ENCODE data around the gene CDK17.

The CDK17 gene

DNA sequence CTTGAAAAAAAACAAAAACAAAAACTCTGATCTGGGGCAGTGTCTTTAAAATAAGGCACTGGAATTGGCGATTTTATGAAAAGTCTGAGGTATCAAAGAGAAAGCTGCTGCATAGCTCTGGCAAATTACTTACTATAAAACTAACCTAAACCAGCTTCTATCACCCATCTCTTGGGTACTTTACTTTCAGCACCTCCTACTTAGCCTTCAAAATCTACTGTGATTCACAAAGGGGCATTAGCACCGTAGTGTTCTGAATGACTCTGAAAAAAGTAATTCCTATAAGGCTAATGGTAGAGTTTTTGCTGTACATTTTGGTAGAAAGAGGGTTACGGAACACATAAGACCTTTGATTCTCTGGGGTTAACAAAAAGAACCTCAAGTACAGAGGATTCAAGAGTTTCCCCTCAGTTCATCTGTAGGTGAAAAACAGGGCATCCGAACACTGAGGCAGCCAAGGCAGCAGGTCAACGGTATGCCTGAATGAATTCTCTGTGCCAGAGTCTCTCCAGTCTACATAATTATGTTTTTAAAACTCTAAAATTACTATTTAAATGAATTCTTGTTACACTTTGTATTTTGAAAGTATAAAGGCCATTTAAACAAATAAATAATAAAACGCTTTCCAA lies 104.6 kb downstream of the CDK17 start:
- no peak for DNase-seq
- Mint-ChIP-seq H3K4me3 (no peak overlapping the region), H3K9me3 (no peaks in the 10 kb centered on the region), H3K27ac (no peak overlapping the region), H3K4me1 (no peaks in the 10 kb centered on the region), H3K36me3 (peaks cover 11 to 28% of the 10 kb centered on the region in 2 donors), H3K27me3 (no peaks in the 10 kb centered on the region)
- ATAC-seq (replicated peaks): no peak

DNA sequence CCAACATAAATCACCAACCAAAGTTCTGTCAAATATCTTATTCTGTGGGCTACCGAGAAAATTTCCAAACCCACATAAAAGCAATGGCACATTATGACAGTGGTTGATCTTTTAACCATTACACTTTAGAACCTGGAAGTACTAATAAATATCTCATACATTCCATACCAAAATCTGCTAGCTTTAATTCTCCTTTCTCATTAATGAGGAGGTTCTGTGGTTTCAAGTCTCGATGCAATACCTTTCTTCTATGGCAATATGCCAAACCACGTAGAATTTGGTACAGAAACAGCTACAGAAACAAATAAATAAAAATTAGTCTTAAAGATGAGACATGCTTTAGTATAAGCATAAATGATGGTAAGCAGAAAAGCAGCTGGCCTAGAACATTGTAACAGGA lies 105.4 kb downstream of the CDK17 start:
- H3K27ac Mint-ChIP-seq: no peak overlapping the region
- H3K4me3 Mint-ChIP-seq: no peak overlapping the region
- no peaks in the 10 kb centered on the region for H3K27me3 Mint-ChIP-seq
- DNase-seq: no peak
- no peak for ATAC-seq (replicated peaks)
- H3K36me3 Mint-ChIP-seq: peaks cover 11 to 26% of the 10 kb centered on the region in 2 donors
- H3K9me3 Mint-ChIP-seq: no peaks in the 10 kb centered on the region
- H3K4me1 Mint-ChIP-seq: no peaks in the 10 kb centered on the region

DNA sequence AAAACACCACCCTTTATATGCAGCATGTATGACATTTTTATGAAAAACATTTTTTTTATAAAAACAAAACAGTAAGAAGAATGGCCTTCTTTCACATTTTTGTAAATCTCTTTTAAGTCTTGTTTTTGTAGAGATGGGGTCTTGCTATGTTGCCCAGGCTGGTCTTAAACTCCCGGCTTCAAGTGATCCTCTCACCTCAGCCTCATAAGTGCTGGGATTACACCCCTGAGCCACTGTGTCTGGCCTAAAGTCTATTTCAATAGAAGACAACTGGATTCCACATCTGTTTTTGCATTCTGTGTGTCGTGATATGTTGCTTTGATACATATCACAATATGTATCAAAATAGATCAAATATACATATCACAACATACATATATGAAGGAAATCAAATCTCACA lies 107.1 kb downstream of the CDK17 start:
- Mint-ChIP-seq H3K9me3 (no peaks in the 10 kb centered on the region), H3K27me3 (no peaks in the 10 kb centered on the region), H3K4me3 (no peak overlapping the region), H3K36me3 (peaks cover 10 to 31% of the 10 kb centered on the region in 2 donors), H3K27ac (no peak overlapping the region), H3K4me1 (peaks cover 0 to 2% of the 10 kb centered on the region in 2 donors)
- ATAC-seq (replicated peaks) (no peak), DNase-seq (no peak)

DNA sequence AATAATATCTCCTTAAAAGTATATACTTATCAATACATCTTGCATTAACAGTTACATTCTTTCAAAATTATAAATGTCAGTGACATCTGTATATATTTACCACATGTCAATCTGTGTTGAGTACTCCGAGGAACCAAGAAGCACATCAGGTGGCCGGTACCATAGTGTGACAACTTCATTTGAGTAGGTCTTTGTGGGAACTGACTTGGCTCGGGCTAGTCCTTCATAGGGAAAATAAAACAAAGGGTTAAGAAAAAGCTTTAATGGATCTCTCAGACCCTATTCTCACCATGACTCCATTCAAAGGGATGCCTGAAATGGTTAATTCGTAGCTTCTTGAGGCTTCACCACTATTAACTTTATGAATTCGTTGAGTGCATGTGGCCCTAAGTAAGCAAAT lies 111.2 kb downstream of the CDK17 start:
- peaks cover 12 to 46% of the 10 kb centered on the region in 2 donors for H3K36me3 Mint-ChIP-seq
- ATAC-seq (replicated peaks) (no peak), DNase-seq (no peak)
- H3K9me3 Mint-ChIP-seq: no peaks in the 10 kb centered on the region
- H3K27me3 Mint-ChIP-seq: no peaks in the 10 kb centered on the region
- no peak overlapping the region for H3K27ac Mint-ChIP-seq
- no peak overlapping the region for H3K4me3 Mint-ChIP-seq
- H3K4me1 Mint-ChIP-seq: peaks cover 0 to 2% of the 10 kb centered on the region in 2 donors

DNA sequence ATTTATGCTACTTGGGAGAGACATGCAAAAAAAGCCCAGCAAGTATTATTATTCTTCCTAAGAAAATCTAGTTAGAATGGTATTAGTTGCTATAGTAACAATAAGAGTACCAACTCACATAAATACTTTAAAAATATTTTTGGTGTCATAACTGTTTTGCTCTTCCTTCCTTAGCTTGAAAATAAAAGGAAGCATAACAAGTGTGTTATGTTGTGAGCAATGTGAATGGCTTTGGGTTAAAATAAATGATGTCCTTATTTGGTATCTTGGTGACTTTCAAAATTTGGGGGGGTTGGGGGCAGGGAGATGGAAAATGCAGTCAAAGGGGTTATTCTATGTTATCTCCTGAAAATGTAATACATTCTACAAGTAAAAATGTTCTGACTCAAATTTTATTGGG lies 115.1 kb downstream of the CDK17 start:
- DNase-seq (no peak), ATAC-seq (replicated peaks) (no peak)
- Mint-ChIP-seq H3K9me3 (no peaks in the 10 kb centered on the region), H3K27me3 (no peaks in the 10 kb centered on the region), H3K4me1 (peaks cover 0 to 2% of the 10 kb centered on the region in 2 donors), H3K36me3 (peaks cover 20 to 41% of the 10 kb centered on the region in 2 donors), H3K27ac (no peak overlapping the region), H3K4me3 (no peak overlapping the region)

DNA sequence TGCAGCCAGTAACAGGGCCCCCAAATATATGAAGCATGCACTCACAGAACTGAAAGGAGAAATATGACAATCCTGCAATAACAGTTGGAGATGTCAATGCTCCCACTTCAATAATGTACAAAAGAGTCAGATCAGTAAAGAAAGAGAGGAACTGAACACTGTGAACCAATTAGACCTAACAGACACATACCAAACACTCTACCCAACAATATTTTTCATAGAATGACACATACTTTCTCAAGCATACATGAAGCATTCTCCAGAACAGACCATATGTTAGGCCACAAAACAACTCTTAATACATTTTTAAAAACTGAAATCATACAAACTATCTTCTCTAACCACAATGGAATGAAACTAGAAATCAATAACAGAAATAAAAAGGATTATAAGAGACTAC lies 125.9 kb downstream of the CDK17 start:
- Mint-ChIP-seq H3K9me3 (no peaks in the 10 kb centered on the region), H3K27ac (no peak overlapping the region), H3K27me3 (no peaks in the 10 kb centered on the region), H3K4me1 (peaks cover 14 to 20% of the 10 kb centered on the region in 2 donors), H3K36me3 (peaks cover 30 to 56% of the 10 kb centered on the region in 2 donors), H3K4me3 (no peak overlapping the region)
- peak; percentile 60 to 73 for ATAC-seq (replicated peaks)
- no peak for DNase-seq

DNA sequence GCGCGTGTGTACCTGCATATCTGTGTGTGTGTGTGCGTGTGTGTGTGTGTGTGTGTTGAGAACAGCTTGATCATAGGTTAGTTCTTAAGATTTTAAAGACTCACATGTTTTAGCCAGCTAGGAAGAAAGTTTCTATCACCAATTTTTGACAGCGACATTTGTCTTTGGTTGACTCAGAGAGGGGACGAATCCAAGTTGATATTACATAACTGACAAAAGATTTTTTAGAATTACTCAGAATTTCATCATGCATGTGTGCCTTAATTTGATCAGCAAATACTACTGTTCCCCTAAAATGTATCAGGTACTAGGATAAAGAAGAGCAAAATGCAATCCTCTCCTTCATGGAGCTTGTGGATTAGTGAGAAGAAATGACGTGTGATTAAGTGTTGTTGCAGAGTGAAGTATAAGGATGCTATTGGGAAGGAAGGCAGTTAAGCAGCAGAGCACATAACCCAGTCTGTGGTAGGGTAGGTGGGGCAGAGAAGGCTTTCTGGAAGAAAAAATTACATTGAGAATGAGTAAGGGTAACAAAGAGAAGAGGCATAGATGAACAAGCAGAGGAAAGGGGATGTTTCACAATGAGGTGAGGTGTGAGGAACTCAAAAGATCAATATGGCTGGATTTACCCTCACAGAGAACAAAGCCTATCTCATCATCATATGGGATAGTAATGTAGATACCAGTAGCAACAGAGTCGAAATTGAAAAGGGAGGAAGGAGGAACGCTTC lies 128.6 kb downstream of the CDK17 start:
- Mint-ChIP-seq H3K27me3 (no peaks in the 10 kb centered on the region), H3K9me3 (no peaks in the 10 kb centered on the region), H3K4me1 (peaks cover 14 to 20% of the 10 kb centered on the region in 2 donors), H3K4me3 (no peak overlapping the region), H3K27ac (no peak overlapping the region), H3K36me3 (peaks cover 20 to 48% of the 10 kb centered on the region in 2 donors)
- no peak for DNase-seq
- ATAC-seq (replicated peaks): no peak

DNA sequence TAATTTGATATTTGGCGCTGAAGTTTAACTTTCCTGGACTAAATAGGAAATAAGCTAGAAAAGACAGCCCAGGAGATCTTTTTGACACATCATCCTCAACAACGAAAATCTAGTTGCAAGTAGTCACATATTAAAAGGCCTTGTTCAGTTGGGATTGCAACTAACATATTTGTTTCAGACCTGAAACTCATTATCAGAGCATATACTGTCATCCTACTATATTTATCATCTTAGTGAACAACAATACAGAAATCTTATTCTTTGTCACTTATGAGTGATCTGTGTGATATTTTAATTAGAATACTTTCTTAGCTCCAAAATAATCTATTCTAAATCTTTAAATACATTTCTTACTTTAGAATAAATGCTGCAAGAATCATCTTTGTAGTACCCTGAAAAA lies 134.0 kb downstream of the CDK17 start:
- Mint-ChIP-seq H3K27me3 (no peaks in the 10 kb centered on the region), H3K27ac (no peak overlapping the region), H3K9me3 (no peaks in the 10 kb centered on the region), H3K36me3 (peaks cover 20 to 44% of the 10 kb centered on the region in 2 donors), H3K4me1 (peaks cover 6 to 7% of the 10 kb centered on the region in 2 donors), H3K4me3 (no peak overlapping the region)
- DNase-seq (no peak), ATAC-seq (replicated peaks) (no peak)

DNA sequence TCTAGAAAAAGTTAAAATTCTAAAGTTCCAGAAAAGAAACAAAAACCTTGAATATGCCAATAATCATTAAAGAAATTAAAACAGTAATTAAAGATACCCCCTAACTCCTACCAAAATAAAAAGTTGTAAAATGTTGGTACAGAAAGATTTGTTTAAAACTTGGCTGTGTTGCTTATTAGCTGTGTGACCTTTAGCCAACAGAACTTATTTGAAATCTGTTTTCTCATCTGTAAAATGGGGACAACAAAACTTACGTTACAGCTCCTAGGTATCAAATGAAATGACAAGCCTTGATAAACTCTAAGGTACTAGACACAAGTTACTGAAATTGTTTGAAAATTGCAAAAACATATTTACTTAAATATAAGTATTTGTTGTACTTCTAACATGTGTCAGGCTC lies 134.4 kb downstream of the CDK17 start:
- ATAC-seq (replicated peaks): no peak
- Mint-ChIP-seq H3K36me3 (peaks cover 24 to 48% of the 10 kb centered on the region in 2 donors), H3K9me3 (no peaks in the 10 kb centered on the region), H3K27me3 (no peaks in the 10 kb centered on the region), H3K27ac (no peak overlapping the region), H3K4me3 (no peak overlapping the region), H3K4me1 (peaks cover 6 to 7% of the 10 kb centered on the region in 2 donors)
- DNase-seq: no peak

DNA sequence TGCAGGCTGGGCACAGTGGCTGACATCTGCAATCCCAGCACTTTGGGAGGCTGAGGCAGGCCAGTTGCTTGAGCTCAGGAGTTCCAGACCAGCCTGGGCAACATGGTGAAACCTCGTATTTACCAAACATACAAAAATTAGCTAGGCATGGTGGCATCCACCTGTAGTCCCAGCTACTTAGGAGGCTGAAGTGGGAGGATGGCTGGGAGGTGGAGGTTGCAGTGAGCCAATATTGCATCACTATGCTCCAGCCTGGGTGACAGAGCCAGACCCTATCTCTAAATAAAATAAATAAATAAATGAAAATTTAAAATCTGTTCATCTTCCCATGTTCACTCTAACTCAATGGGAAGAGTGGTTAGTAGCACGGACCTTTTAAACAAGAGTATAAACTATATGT lies 134.8 kb downstream of the CDK17 start:
- Mint-ChIP-seq H3K27ac (peak overlapping the region; percentile 48), H3K4me1 (peaks cover 7 to 8% of the 10 kb centered on the region in 2 donors), H3K9me3 (no peaks in the 10 kb centered on the region), H3K4me3 (no peak overlapping the region), H3K27me3 (no peaks in the 10 kb centered on the region), H3K36me3 (peaks cover 29 to 51% of the 10 kb centered on the region in 2 donors)
- ATAC-seq (replicated peaks) (no peak), DNase-seq (no peak)

DNA sequence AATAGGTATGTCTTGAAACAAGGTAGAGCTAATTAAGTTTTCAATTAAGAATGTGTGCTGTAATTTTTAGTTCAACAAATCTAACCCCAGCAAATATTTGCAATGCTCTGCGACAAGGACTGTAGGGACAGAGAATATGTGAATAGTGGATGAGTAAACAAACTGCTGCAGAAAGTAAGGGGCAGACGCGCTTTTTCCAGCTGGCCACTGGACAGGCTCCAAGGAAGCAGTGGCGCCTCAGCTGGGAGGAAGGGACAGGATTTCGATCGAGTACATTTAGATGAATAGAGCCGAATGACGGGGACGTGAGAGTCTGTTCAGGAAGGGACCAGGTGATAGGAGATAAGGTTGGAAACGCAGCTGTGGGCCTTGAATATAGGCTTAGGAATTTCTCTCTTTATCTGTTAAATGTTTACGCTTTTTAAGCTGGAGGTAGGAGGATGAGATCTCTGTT lies 136.8 kb downstream of the CDK17 start:
- ATAC-seq (replicated peaks) (no peak), DNase-seq (no peak)
- Mint-ChIP-seq H3K4me3 (no peak overlapping the region), H3K27me3 (no peaks in the 10 kb centered on the region), H3K27ac (peak overlapping the region; percentile 33), H3K4me1 (peaks cover 0 to 4% of the 10 kb centered on the region in 2 donors), H3K9me3 (no peaks in the 10 kb centered on the region), H3K36me3 (peaks cover 32 to 44% of the 10 kb centered on the region in 2 donors)

DNA sequence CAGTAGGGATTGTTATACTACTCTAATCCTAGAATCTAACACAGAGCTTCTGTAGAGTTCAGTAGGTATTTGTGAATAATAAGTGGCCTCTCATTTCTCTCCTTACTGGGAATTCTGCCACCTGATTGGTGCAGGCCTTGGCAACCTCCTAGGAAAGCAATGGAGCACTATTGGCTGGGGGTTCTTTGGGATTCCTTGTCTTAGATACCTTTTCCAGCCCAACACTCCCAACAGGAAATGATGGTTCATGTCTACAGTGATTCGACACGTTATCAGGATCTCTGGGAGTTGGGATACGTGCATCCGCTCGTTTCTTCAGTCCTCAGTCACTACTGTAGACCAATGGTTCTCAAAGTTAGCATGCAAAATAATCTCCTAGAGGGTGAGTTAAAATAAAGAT lies 138.7 kb downstream of the CDK17 start:
- H3K36me3 Mint-ChIP-seq: peaks cover 32 to 44% of the 10 kb centered on the region in 2 donors
- H3K27me3 Mint-ChIP-seq: no peaks in the 10 kb centered on the region
- no peaks in the 10 kb centered on the region for H3K9me3 Mint-ChIP-seq
- DNase-seq (no peak), ATAC-seq (replicated peaks) (no peak)
- H3K27ac Mint-ChIP-seq: no peak overlapping the region
- H3K4me1 Mint-ChIP-seq: peaks cover 0 to 4% of the 10 kb centered on the region in 2 donors
- no peak overlapping the region for H3K4me3 Mint-ChIP-seq

DNA sequence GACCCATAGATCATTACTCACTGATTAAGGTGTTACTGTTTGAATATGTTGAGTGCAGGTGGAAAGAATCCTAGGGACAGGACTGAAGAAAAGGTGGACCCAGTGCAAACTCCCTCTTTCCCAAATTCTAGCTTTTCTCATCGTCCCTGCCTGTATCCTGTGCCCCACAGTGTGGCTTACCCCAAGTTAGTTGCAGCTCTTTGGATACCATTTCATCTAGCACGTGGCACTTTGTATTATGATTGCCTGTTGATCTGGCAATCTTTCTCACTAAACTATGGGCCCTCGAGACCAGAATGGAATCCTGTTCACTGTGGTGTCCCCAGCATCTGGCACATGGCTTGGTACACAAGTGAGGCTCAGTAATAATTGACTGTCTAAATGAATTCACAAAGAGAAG lies 139.6 kb downstream of the CDK17 start:
- H3K36me3 Mint-ChIP-seq: peaks cover 32 to 44% of the 10 kb centered on the region in 2 donors

DNA sequence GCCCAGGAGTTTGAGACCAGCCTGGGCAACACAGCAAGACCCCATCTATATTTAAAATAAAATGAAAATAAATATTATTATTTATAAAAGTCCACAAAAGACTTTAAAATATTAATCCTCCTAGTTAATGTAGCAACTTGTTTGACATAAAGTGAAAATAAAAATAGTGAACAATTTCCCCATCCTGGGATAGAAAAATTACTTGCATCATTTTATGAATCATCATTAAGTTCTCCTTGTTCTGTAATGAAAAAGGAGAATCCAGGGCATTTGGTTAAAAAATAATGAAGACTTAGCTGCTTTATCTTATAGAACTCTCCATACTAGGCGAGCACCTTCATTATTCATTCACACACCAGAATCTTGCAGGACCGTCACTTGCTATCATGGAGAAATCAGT lies 140.0 kb downstream of the CDK17 start:
- DNase-seq (no peak), ATAC-seq (replicated peaks) (no peak)
- H3K27ac Mint-ChIP-seq: no peak overlapping the region
- H3K27me3 Mint-ChIP-seq: no peaks in the 10 kb centered on the region
- H3K4me3 Mint-ChIP-seq: no peak overlapping the region
- H3K36me3 Mint-ChIP-seq: peaks cover 31 to 42% of the 10 kb centered on the region in 2 donors
- peaks cover 0 to 5% of the 10 kb centered on the region in 2 donors for H3K4me1 Mint-ChIP-seq
- no peaks in the 10 kb centered on the region for H3K9me3 Mint-ChIP-seq

More for the DNA sequence above, 139.6 kb downstream of the CDK17 start:
- H3K27ac Mint-ChIP-seq: peak overlapping the region; percentile 43
- no peak for DNase-seq
- no peaks in the 10 kb centered on the region for H3K9me3 Mint-ChIP-seq
- no peaks in the 10 kb centered on the region for H3K27me3 Mint-ChIP-seq
- peaks cover 0 to 4% of the 10 kb centered on the region in 2 donors for H3K4me1 Mint-ChIP-seq
- ATAC-seq (replicated peaks): no peak
- no peak overlapping the region for H3K4me3 Mint-ChIP-seq
